ENCODE data around the gene DUSP9.
"Not testable (repeated sequence)": the region's sequence is repeated elsewhere in the genome, so short reads cannot be mapped to it uniquely, and the experiment has no call there.

The DUSP9 gene

DNA sequence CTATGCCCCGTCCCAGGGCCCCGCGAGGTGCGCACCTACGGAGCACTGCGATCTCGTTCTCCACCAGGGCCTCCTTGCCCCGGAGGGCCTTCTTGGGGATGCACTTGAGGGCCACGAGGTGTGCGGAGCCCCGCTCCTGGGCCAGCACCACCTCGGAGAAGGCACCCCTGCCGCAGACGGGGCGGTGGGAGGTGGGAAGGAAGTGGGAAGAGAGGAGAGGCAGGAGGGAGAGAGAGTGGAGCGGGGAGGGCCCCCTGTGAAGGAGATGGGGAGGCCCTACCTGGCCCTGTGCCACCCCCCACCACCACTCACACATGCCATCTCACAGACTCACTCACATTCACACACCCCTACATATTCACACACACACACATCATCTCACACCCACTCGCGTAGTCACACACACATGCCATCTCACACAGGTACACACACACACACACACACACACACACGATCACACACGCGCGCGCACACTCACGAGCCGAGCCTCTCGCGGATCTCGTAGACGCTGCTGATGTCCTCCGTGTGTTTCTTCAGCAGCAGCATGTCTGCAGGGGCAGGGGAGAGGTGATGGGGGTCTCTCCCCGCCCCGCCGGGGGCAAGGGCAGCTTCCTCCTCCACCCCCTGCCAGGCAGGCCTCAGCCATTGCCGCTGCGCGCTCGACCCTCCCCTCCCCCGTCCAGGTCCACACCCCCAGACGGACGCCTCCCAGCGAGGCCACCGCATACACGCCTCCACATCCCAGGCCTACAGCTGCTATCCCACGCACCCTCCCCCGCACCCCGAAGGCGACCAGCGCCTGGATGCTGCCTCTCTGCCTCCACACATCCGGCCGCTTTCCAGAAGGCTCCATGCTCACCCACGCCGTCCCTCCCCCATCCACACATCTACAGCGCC is 25.8 kb downstream of the DUSP9 start:
- no peak for FAIRE-seq
- TF ChIP-seq TAF1 (IDR thresholded peaks at IDR 0.05; ENCODE audit: borderline replicate concordance, low read depth, low read length) (no peak), POLR2A (IDR thresholded peaks at IDR 0.05; ENCODE audit: low read depth, low read length) (no peak), POLR2AphosphoS5 (IDR thresholded peaks at IDR 0.05; ENCODE audit: low read depth, low read length) (no peak)

DNA sequence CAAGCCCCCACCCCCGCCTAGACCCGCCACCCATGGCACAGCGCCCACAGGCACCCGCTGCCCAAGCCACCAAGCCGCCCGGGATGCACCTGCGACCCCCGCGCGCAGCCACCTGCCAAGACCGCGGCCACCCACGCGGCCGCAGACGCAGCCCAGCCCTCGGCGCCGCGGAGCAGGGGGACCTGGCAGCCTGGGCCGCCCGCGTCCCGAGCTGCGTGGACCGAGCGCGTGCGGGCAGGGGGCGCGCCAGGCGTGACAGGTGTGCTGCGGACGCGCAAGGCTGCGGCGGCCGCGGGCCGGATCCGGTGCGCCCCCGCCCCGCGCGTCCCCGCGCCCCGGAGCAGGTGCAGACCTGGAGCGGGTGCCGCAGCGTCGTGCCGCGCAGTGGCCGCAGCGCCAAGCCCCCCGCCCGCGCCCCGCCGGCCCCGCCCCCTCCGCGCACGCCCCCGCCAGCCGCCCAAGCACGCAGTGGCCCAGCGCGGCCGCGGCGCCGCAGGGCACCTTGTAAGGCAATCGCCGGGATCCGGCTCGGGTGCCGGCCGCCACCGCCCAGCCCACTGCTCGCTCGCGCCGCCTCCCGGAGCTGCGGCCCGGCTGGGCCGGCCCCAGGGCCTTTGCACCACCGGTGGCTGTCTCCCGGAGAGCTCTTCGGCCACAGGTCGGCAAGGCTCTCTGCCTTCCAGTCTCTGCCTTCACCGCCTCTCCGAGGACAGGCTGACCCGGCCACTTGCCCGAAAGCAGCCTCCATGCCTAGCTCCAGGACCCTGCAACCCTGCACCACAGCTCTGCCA is 26.6 kb downstream of the DUSP9 start, which contains the start of gene PNCK:
TSS of gene PNCK (minus strand) at position 386 of the 791 bp plus-strand sequence. CDS start 737 bp downstream, outside the sequence.
- FAIRE-seq, result no peak
- DNase-seq (ENCODE audit: insufficient read length), result no peak
- TF ChIP-seq POLR2A (IDR thresholded peaks at IDR 0.05; ENCODE audit: low read depth, low read length) (no peak), TAF1 (IDR thresholded peaks at IDR 0.05; ENCODE audit: borderline replicate concordance, low read depth, low read length) (no peak), POLR2AphosphoS5 (IDR thresholded peaks at IDR 0.05; ENCODE audit: low read depth, low read length) (no peak)

More for the DNA sequence above, 25.8 kb downstream of the DUSP9 start:
- DNase-seq (ENCODE audit: insufficient read length), result no peak

DNA sequence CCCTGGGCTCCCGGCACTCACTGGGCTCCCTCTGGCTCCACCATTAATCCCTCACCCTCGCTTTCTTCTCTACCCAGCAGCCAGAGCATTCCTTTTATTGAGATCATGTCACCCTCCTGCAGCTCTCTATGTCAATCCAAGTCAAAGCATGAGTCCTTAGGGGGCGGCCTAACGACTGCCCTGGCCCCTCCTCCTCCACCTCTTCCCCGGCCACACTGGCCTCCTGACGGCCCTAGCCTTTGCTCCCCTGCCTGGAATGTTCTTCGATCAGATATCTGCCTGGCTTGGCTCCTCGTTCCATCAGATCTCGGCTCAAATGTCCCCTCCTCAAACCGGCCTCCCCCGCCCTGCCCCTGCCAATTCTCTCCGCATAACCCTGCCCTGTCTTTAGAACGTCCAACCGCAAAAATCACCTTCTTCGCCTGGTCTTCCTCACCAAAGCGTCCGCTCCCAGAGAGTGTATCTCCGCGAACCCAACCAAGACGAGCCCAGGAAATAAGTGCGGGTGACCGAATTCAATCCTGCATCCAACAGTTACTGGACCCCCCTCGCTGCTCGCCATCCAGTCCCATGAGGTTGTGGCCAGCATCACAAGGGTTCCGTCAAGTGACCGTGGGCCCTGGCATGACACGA is 27.3 kb downstream of the DUSP9 start:
- no peak for DNase-seq (ENCODE audit: insufficient read length)
- no peak for TF ChIP-seq POLR2A (IDR thresholded peaks at IDR 0.05; ENCODE audit: low read depth, low read length)
- TF ChIP-seq TAF1 (IDR thresholded peaks at IDR 0.05; ENCODE audit: borderline replicate concordance, low read depth, low read length), result no peak
- no peak for TF ChIP-seq POLR2AphosphoS5 (IDR thresholded peaks at IDR 0.05; ENCODE audit: low read depth, low read length)
- FAIRE-seq, result no peak

DNA sequence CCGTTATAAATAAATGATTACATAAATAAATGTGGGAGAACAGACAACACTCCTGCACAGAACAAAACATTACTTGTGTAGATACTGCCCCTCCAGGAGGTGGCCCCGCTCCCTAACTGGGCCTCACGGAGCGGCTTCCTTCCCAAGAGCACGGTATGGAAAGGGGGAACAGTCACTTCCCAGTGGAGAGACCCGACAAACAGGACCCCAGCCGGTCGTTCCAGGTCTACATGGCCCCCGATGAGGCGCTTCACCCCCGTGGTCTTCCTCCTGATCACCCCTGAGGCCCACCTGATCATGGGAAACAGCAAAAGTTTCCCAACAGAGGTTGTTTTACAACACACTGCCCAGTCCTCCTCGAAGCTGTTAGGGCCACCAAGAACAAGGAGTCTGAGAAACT is 34.2 kb downstream of the DUSP9 start:
- DNase-seq (ENCODE audit: insufficient read length), result no peak
- FAIRE-seq, result no peak
- no peak for TF ChIP-seq POLR2A (IDR thresholded peaks at IDR 0.05; ENCODE audit: low read depth, low read length)
- TF ChIP-seq TAF1 (IDR thresholded peaks at IDR 0.05; ENCODE audit: borderline replicate concordance, low read depth, low read length), result no peak
- TF ChIP-seq POLR2AphosphoS5 (IDR thresholded peaks at IDR 0.05; ENCODE audit: low read depth, low read length), result no peak

DNA sequence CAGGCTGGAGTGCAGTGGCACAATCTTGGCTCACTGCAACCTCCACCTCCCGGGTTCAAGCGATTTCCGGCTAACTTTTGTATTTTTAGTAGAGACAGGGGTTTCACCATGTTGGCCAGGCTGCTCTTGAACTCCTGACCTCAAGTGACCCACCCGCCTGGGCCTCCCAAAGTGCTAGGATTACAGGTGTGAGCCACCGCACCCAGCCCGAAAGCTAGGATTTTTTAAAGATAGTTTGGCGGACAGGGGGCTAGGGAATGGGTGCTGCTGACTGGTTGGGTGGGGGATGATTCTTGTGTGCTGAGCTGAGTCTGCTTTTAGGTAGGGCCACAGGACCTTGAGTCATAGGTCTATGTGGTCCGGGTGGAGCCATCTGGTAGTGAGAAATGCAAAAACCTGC is 36.5 kb downstream of the DUSP9 start:
- FAIRE-seq; DNase-seq (ENCODE audit: insufficient read length): not testable (repeated sequence)

DNA sequence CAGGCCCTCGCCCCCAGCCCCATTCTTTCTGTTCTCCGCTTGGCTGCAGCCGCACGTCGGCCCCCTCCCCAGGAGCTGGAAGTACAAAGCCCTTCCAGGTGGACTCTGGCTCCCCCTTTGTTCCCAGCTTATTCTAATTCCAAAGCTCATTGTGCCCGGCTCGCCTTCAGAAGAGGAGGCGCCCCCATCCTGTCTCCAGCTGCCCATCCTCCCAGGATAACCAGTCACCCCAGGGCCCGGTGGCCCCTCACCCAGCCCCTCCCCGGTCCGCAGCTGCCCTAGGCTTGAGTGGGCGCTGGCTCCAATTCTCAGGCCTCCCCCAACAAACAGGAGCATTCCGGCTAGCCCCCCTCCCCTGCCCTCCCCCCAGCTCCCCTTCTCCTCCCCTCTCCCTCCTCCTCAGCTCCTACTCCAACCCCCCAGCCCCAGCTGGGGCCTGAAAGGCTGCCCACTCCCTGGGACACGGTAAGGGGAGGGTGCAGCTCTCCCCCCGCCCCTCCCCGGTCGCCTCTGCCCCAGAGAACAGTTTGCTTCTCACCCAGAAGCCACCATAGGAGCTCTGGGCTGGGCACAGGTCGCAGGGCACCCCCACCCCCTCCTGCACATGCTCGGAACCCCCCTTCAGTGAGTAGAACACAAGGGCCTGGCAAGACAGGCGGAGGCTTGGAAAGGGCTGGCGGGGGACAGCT is 37.6 kb downstream of the DUSP9 start:
- TF ChIP-seq POLR2AphosphoS5 (IDR thresholded peaks at IDR 0.05; ENCODE audit: low read depth, low read length) (no peak), TAF1 (IDR thresholded peaks at IDR 0.05; ENCODE audit: borderline replicate concordance, low read depth, low read length) (no peak), POLR2A (IDR thresholded peaks at IDR 0.05; ENCODE audit: low read depth, low read length) (no peak)
- DNase-seq (ENCODE audit: insufficient read length) (no peak), FAIRE-seq (no peak)

DNA sequence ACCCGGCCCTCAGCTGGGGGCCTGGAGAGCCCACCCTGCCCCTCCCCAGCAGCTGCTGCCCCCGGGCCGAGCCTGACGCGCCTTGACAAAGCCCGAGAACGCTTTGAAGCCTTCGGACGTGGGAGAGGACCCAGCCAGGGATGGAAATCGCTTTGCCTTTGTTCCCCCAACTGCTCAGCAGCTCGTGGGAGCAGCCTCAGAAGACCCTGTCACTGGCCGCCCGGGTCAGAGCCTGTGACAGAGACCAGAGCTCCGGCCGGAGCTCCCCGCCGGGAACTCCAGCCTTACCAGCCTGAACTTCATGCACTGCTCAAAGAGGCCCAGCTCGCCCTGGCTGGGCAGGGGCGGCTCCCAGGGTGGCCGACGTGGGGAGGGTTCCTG is 38.1 kb downstream of the DUSP9 start:
- TF ChIP-seq POLR2AphosphoS5 (IDR thresholded peaks at IDR 0.05; ENCODE audit: low read depth, low read length) (no peak), TAF1 (IDR thresholded peaks at IDR 0.05; ENCODE audit: borderline replicate concordance, low read depth, low read length) (no peak), POLR2A (IDR thresholded peaks at IDR 0.05; ENCODE audit: low read depth, low read length) (no peak)
- no peak for DNase-seq (ENCODE audit: insufficient read length)
- FAIRE-seq, result no peak

DNA sequence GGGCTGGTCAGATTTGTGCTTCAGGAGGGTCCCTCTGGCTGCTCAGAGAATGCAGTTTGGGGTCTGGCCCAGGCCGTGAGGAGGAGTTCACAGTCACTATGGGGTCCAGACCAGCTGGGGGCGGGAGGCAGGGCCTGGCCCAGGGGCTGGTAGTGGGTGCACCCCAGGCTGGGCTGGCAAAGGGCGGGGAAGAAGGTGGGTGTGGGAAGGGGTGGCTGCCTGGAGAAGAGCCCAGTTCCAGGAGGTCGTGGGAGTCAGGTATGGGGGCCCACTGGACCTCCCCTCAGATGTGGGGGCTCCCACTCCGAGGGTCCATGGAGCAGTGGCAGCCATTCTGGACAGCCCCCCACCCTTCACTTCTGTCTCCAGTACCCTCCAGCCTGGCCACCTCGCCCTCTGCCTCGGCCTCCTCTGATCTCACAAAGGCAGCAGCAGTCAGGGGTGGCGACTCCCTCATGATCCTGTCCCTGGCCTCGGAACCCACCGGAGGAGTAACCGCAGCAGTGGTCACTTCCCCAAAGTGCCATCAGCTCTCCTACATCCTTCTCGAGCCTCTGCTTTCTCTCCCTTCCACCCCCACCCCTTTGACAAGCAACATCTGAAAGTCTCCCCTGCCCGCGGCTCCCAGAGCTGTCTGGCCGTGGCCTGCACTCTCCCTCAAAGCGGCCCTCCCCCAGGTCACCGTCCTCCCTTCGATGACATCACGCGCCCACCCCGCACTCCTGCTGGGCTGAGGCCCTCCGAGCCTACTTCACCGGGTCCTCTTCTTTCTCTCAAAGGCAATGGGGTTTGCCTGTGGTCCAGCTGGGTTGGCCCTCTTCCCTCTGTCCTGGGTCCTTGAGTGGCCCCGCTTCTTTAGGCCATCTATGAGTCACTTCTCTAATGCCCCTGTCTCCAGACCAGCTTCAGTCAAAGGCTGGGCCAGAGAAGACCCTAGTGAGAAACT is 39.0 kb downstream of the DUSP9 start:
- FAIRE-seq (no peak), DNase-seq (ENCODE audit: insufficient read length) (no peak)
- TF ChIP-seq POLR2AphosphoS5 (IDR thresholded peaks at IDR 0.05; ENCODE audit: low read depth, low read length) (no peak), TAF1 (IDR thresholded peaks at IDR 0.05; ENCODE audit: borderline replicate concordance, low read depth, low read length) (no peak), POLR2A (IDR thresholded peaks at IDR 0.05; ENCODE audit: low read depth, low read length) (no peak)

DNA sequence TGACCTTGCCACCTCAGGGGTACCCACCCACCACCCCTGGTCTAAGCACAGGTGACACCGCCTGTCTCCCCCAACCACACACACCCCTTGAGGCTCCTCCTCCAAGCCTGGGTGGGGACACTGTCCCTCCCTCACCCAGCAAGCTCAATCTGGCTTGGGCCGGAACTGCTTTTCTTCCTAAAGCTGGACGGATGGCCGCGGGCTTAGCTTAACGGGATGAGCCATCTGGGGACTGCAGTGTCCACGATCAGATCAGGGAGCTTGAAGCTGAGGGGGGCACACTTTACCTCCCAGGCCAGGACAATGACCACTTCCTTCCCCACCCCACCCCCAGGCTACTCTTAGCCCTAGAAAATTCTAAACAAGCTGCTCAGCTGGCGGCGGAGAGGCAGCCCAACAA is 39.7 kb downstream of the DUSP9 start:
- DNase-seq (ENCODE audit: insufficient read length), result no peak
- FAIRE-seq, result no peak
- TF ChIP-seq POLR2A (IDR thresholded peaks at IDR 0.05; ENCODE audit: low read depth, low read length) (no peak), POLR2AphosphoS5 (IDR thresholded peaks at IDR 0.05; ENCODE audit: low read depth, low read length) (no peak), TAF1 (IDR thresholded peaks at IDR 0.05; ENCODE audit: borderline replicate concordance, low read depth, low read length) (no peak)

All from GM12892 (cell line).